Stimulated activated CD8-positive, alpha-beta memory T cell treated with anti-CD3 and anti-CD28 coated beads, Interleukin-15, amount 100 ng/mL, for 4 hours (primary cell): ENCODE results near the gene PRR33.
"Not testable (repeated sequence)": the region's sequence is repeated elsewhere in the genome, so short reads cannot be mapped to it uniquely, and the experiment has no call there.

Experiments used
- DNase-seq, 2 donors: peaks; one replicate each; pipeline ENCODE4 v3.0.0-alpha.2; 2020; ENCODE audit warnings: low read depth in 2 of 2

Gene PRR33

GRCh38 chr11:1891831-1892115 is at the start of gene PRR33:
Gene PRR33, minus strand, starts transcription at chr11:1891895. Its CDS starts 1,311 bp downstream, at chr11:1890584.
- DNase-seq, result no peak

GRCh38 chr11:1939788-1940187 is 48.1 kb upstream of the PRR33 start:
- not testable (repeated sequence) for DNase-seq

- DNase-seq, result no peak
Measured at GRCh38 chr11:1939006-1939625, 47.4 kb upstream of the PRR33 start.

- no peak for DNase-seq
Measured at GRCh38 chr11:1938343-1939005, 46.8 kb upstream of the PRR33 start.

- DNase-seq, result no peak
Measured at GRCh38 chr11:1937616-1938342, 46.1 kb upstream of the PRR33 start.

- no peak for DNase-seq
Measured at GRCh38 chr11:1936781-1937615, 45.3 kb upstream of the PRR33 start.

GRCh38 chr11:1936072-1936780 is 44.5 kb upstream of the PRR33 start:
- DNase-seq, result no peak

- no peak for DNase-seq
Measured at GRCh38 chr11:1935156-1936071, 43.7 kb upstream of the PRR33 start.

- DNase-seq, result no peak
Measured at GRCh38 chr11:1934335-1935155, 42.9 kb upstream of the PRR33 start.

- no peak for DNase-seq
Measured at GRCh38 chr11:1933416-1934334, 42.0 kb upstream of the PRR33 start.

- no peak for DNase-seq
Measured at GRCh38 chr11:1932681-1933080, 41.0 kb upstream of the PRR33 start.

- DNase-seq, result no peak
Measured at GRCh38 chr11:1932105-1932480, 40.4 kb upstream of the PRR33 start.

- no peak for DNase-seq
Measured at GRCh38 chr11:1931341-1932104, 39.8 kb upstream of the PRR33 start.

- no peak for DNase-seq
Measured at GRCh38 chr11:1930462-1930830, 38.8 kb upstream of the PRR33 start.

- DNase-seq, result no peak
Measured at GRCh38 chr11:1929621-1930461, 38.1 kb upstream of the PRR33 start.

- DNase-seq, result no peak
Measured at GRCh38 chr11:1928891-1929541, 37.3 kb upstream of the PRR33 start.
